Pancreas (tissue), 10 donors: ENCODE results near the gene MSI2. TPM values are rescaled to one million over a fixed set of nuclear protein-coding genes. Genes with fewer than 3 reads are reported as not detected.

Source experiments
- ATAC-seq, 4 donors: fragments of 200-7000 bp; cut with Tn5 transposase; one replicate each; pipeline versions ENCODE4 v1.8.0 to v1.9.1; 2020; ENCODE audit warnings: mild to moderate bottlenecking in 4 of 4, moderate library complexity in 4 of 4
- DNase-seq, 6 donors: peaks; one replicate each; pipeline ENCODE4 v3.0.0-alpha.2; 2020
- FAIRE-seq: peaks from 2 replicates; lab custom pipeline; 2012; peaks lifted over from hg19 to GRCh38; lab: Jason Lieb, UNC
- H3K27ac ChIP-seq, 4 donors: fragments of 200-600 bp; sonication (generic); 1 replicate in 3 of 4; 2 replicates in 1 of 4; pipeline versions ENCODE4 v1.5.0 to v1.8.0; 2020
- H3K27me3 ChIP-seq, 4 donors: fragments of 200-600 bp; one replicate each; pipeline ENCODE4 v1.8.0; 2021
- H3K36me3 ChIP-seq, 3 donors: fragments of 200-600 bp; sonication (generic) in 1 of 3; one replicate each; pipeline versions ENCODE4 v1.5.0 to v1.8.0; 2020 to 2021
- H3K4me1 ChIP-seq, 3 donors: fragments of 200-600 bp; one replicate each; pipeline ENCODE4 v1.8.0; 2021
- H3K4me3 ChIP-seq, 4 donors: fragments of 200-600 bp; sonication (generic) in 2 of 4; one replicate each; pipeline versions ENCODE4 v1.5.0 to v1.8.0; 2020 to 2021
- H3K9me3 ChIP-seq, 4 donors: fragments of 200-600 bp; one replicate each; pipeline ENCODE4 v1.8.0; 2021
- WGBS, 2 donors: extraction: QIAGEN DNeasy Blood & Tissue Kit; methylation state at CpG; one replicate each; pipeline ENCODE4 v1.1.7; 2013; 5-methylcytosine and 5-hydroxymethylcytosine counted together
- intact Hi-C, 3 donors: fragments of 100-400 bp; cut with DNase I; formaldehyde crosslinking; loops; one replicate each; pipeline versions ENCODE4 v1.11.1 to v1.14.2; 2022
- polyA plus RNA-seq, 2 donors: library from polyadenylated mRNA; stranded (reverse); fragments of 200-250 nt; gene quantifications; one replicate each; pipeline ENCODE4 v1.2.3, GENCODE V29; 2013
- total RNA-seq, 6 donors: library from RNA; stranded (reverse); fragmentation: NEBNext Ultra II Directional in 4 of 6; extraction: Animal tissue kit (Norgen Biotek cat#: 25700) in 4 of 6; gene quantifications; one replicate each; pipeline versions ENCODE4 v1.2.1 to v1.2.4, GENCODE V29; 2021 to 2023
- TF ChIP-seq, protein P1 (sequence below), 4 donors: fragments of 200-600 bp; sonication (generic) in 3 of 4; IDR thresholded peaks; one replicate each; pipeline versions ENCODE4 v1.5.0 to v1.8.0; 2021; ENCODE audit warnings: antibody characterized with exemption in 4 of 4
- donor health status: healthy with polysubstance abuse.
- donor health status: DM: no; HTN: no; CAD: no; lungs with moderate emphysema.
- donor health status: DM: no; HTN: no; CAD: no.
- donor health status: control.
- donor health status: control.
- donor health status: Bipolar disorder and iron deficiency.
- donor health status: DM: yes; HTN: yes; CAD: no.
- donor health status: DM: no; HTN: no; CAD: no.
- donor health status: DM: no; HTN: no; CAD: no.
- donor health status: DM: yes; HTN: yes; CAD: no.

The MSI2 gene
- total and polyA plus RNA-seq, 8 donors = 10.4 to 48.9 (median 30.1) TPM

DNA sequence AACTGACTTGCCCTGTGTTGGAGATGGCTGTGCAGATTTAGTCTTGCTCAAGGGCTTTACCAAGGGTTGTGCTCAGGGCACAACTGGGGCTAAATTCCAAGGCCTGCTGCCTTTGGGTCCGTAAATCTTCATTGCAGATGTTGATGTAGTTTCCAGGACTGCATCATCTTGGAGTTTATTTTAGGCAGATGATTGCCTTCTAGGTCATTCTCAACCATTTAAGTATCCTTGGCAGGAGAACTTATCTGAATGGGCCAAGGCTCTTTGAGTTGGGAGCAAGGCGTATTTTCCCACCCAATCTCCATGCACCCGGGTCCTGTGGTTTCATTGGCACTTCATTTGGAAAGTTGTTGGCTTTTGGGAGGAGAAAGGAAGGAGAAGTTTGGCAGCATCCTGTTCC, 200.3 kb downstream of the MSI2 start:
- Histone ChIP-seq H3K27ac (no peak overlapping the region), H3K4me1 (no peaks in the 10 kb centered on the region), H3K36me3 (no peaks in the 10 kb centered on the region), H3K9me3 (no peaks in the 10 kb centered on the region), H3K27me3 (no peaks in the 10 kb centered on the region), H3K4me3 (no peak overlapping the region)
- DNase-seq (no peak), FAIRE-seq (no peak), ATAC-seq (no peak)
- intact Hi-C loops = no loop called here
- WGBS, 2 donors = 85 to 87% methylated on average over 3 of the region's 3 CpGs
- TF ChIP-seq, protein P1, sequence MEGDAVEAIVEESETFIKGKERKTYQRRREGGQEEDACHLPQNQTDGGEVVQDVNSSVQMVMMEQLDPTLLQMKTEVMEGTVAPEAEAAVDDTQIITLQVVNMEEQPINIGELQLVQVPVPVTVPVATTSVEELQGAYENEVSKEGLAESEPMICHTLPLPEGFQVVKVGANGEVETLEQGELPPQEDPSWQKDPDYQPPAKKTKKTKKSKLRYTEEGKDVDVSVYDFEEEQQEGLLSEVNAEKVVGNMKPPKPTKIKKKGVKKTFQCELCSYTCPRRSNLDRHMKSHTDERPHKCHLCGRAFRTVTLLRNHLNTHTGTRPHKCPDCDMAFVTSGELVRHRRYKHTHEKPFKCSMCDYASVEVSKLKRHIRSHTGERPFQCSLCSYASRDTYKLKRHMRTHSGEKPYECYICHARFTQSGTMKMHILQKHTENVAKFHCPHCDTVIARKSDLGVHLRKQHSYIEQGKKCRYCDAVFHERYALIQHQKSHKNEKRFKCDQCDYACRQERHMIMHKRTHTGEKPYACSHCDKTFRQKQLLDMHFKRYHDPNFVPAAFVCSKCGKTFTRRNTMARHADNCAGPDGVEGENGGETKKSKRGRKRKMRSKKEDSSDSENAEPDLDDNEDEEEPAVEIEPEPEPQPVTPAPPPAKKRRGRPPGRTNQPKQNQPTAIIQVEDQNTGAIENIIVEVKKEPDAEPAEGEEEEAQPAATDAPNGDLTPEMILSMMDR (IDR thresholded peaks at IDR 0.05) = no peak

DNA sequence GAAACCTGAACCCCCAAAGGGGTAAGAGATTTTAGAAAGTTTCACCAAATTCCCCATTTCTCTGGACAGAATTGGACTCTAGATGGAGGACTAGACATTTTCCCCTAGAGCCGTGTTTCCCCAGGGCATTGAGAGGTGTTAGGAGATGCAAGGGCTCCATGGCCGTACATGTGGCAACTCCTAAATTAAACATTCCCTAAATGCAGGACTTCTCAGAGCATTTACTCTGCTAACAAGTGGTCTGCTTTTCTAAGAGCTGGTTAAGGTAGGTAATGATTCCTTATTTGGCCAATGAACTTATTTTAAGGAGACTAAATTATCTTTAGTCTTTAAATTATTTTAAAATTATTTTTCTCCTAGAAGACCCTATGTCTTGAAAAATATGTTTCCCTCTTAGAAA, 200.9 kb downstream of the MSI2 start:
- WGBS, 2 donors = 91 to 93% methylated on average over 2 of the region's 2 CpGs
- Histone ChIP-seq H3K9me3 (no peaks in the 10 kb centered on the region), H3K27ac (no peak overlapping the region), H3K27me3 (no peaks in the 10 kb centered on the region), H3K36me3 (no peaks in the 10 kb centered on the region), H3K4me3 (no peak overlapping the region), H3K4me1 (no peaks in the 10 kb centered on the region)
- no peak for DNase-seq
- TF ChIP-seq, protein P1 (IDR thresholded peaks at IDR 0.05) = no peak
- intact Hi-C loops = no loop called here
- FAIRE-seq = no peak
- no peak for ATAC-seq

DNA sequence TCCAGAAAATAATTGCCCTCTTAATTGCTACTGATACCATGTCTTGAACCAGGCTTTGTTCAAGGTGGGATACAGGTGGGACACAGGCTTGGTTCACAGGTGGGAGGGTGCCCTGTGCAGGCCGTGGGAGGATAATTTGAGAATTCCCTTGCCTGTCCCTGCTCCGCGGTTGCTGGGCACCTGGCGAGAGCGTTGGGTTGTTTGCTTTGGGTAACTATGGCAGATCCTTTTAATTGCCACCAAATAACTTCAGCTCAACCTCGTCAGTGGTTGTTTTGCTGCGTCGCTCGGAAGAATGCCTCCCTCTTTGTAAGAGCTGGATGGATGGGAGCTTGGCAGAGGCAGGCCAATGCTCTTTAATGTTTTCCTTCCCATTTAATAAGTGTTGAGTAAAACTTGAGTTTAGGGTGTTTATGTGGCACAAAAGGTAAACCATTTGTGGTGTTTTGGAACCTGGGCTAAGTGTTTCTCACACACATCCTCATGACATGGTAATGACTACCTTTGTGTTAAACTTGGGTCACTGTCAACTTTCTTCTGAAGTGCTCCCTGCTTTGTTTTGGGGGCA, 202.5 kb downstream of the MSI2 start:
- FAIRE-seq = no peak
- peak in 2 of 4 donors; percentile 33 to 50 for ATAC-seq
- TF ChIP-seq, protein P1 (IDR thresholded peaks at IDR 0.05) = no peak
- H3K4me1 ChIP-seq = no peaks in the 10 kb centered on the region
- H3K9me3 ChIP-seq = no peaks in the 10 kb centered on the region
- intact Hi-C loops = no loop called here
- H3K4me3 ChIP-seq = no peak overlapping the region
- H3K27me3 ChIP-seq = no peaks in the 10 kb centered on the region
- H3K36me3 ChIP-seq = no peaks in the 10 kb centered on the region
- H3K27ac ChIP-seq = no peak overlapping the region
- no peak for DNase-seq
- 93% methylated on average over 9 of the region's 9 CpGs for WGBS, 2 donors

DNA sequence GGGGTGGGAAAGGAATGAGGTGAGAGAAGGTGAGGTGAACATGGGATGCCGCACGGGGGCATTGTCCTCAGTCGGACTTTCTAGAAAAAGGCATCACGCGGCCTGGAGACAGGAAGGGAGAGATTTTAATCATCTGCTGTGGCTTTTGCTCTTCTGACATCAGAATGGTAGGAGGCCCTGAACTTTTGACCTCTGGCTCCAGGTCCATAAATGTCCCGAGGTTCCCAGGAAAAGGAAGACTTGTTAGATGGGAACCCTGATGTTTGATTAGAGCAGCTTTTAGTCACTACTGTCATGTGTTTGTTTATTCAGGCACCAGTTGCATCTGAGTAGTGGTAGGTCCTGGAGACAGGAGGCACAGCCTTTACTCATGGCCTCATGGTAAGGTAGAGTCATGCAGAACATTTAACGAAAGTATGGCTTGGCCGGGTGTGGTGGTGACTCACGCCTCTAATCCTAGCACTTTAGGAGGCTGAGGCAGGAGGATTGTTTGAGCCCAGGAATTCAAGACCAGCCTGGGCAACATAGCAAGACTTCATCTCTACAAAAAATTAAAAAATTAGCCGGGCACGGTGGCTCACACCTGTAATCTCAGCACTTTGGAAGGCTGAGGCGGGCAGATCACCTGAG, 203.1 kb downstream of the MSI2 start:
- H3K9me3 ChIP-seq = no peaks in the 10 kb centered on the region
- no peaks in the 10 kb centered on the region for H3K4me1 ChIP-seq
- no peak overlapping the region for H3K4me3 ChIP-seq
- TF ChIP-seq, protein P1 (IDR thresholded peaks at IDR 0.05) = no peak
- DNase-seq (no peak), FAIRE-seq (no peak), ATAC-seq (no peak)
- H3K36me3 ChIP-seq = no peaks in the 10 kb centered on the region
- intact Hi-C loops = no loop called here
- no peak overlapping the region for H3K27ac ChIP-seq
- H3K27me3 ChIP-seq = no peaks in the 10 kb centered on the region
- WGBS, 2 donors = 86 to 87% methylated on average over 12 of the region's 12 CpGs

DNA sequence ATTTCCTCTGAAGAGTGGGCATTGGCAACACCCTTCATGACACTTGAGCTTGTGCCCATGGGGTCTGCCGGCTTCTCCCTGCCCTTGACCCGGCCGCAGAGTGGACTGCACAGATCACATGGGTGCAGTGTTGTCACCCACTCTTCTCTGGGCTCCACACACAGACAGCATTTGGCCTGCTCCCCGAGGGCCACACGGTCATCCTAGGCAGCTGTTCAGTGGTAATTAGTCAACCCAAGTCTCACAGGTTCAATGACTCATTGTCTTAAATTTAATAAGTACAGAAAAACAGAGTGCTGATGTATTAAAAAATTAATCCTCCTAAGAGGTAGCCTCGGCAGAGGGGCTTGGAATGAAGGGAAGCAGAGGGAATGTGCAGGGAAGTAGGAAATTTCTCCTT, 204.8 kb downstream of the MSI2 start:
- intact Hi-C loops = no loop called here
- ATAC-seq = peak in 2 of 4 donors; percentile 29 to 34
- Histone ChIP-seq H3K36me3 (no peaks in the 10 kb centered on the region), H3K9me3 (no peaks in the 10 kb centered on the region), H3K4me1 (no peaks in the 10 kb centered on the region), H3K4me3 (no peak overlapping the region), H3K27me3 (no peaks in the 10 kb centered on the region), H3K27ac (no peak overlapping the region)
- no peak for FAIRE-seq
- TF ChIP-seq, protein P1 (IDR thresholded peaks at IDR 0.05) = no peak
- DNase-seq = no peak
- WGBS, 2 donors = 72 to 80% methylated on average over 6 of the region's 6 CpGs
